Hepatocyte (in vitro differentiated cells): Measurements from ENCODE around the gene TYSND1.

ENCODE experiments used
- CTCF ChIP-seq: fragments of 200-600 bp; sonication (generic); IDR thresholded peaks from 2 replicates; pipeline ENCODE4 v1.5.1; 2016; ENCODE audit warnings: antibody characterized with exemption, mild to moderate bottlenecking; ENCODE audit not compliant: poor library complexity
- EZH2phosphoT487 ChIP-seq: fragments of 200-600 bp; sonication (generic); IDR thresholded peaks from one replicate; pipeline ENCODE4 v1.6.1; 2018; ENCODE audit warnings: antibody characterized with exemption, mild to moderate bottlenecking, low read depth, moderate library complexity; ENCODE audit not compliant: unreplicated experiment, severe bottlenecking

DNA sequence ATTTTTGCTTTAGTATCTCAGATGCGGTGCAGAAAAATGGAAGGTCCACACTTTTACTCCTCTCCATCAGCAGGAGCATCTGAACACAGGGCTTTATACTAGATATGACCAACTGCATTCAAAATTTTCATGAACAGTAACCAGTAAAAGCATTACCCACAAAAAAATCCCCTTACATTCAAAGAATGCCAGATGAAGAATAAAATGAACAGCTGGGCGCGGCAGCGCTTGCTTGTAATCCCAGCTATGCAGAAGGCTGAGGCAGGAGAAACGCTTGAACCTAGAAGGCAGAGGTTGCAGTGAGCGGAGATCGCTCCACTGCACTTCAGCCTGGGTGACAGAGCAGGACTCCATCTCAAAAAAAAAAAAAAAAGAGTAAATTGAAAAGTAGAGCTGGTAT is 20.7 kb upstream of the TYSND1 start:
- no peak for TF ChIP-seq CTCF
- TF ChIP-seq EZH2phosphoT487, result no peak
